Measurements from ENCODE around the gene TNNC2. TPM values are rescaled to one million over a fixed set of nuclear protein-coding genes. Genes with fewer than 3 reads are reported as not detected.

Gene TNNC2
- total RNA-seq, 2 experiments from 2014 or later: not detected

DNA sequence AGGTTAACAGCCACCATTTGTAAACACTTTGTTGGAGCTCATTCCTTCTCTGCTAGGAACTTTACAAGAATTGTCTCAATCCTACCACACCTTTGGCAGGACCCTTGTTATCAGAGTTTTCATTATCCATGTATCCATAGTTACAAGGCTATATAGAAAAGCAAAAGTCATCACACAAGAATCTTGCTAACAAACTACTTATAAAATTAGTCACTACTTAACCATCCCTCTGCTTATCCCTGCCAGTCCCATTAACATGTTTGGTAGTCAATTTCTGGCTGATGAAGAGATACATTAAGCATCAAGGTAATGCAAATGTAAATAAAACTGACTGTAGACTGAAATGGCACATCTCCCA, 40.7 kb upstream of the TNNC2 start:
- TF ChIP-seq, protein P1, sequence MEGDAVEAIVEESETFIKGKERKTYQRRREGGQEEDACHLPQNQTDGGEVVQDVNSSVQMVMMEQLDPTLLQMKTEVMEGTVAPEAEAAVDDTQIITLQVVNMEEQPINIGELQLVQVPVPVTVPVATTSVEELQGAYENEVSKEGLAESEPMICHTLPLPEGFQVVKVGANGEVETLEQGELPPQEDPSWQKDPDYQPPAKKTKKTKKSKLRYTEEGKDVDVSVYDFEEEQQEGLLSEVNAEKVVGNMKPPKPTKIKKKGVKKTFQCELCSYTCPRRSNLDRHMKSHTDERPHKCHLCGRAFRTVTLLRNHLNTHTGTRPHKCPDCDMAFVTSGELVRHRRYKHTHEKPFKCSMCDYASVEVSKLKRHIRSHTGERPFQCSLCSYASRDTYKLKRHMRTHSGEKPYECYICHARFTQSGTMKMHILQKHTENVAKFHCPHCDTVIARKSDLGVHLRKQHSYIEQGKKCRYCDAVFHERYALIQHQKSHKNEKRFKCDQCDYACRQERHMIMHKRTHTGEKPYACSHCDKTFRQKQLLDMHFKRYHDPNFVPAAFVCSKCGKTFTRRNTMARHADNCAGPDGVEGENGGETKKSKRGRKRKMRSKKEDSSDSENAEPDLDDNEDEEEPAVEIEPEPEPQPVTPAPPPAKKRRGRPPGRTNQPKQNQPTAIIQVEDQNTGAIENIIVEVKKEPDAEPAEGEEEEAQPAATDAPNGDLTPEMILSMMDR (IDR thresholded peaks at IDR 0.05): no peak
- POLR2A ChIA-PET: interaction anchor here (0.6 kb wide), 1 partner anchor 26 kb away, joined by 3 read pairs; no protein-coding TSS in a partner anchor
- no peaks in the 10 kb centered on the region for H3K36me3 Mint-ChIP-seq (ENCODE audit: low read depth)
- H3K9me3 Mint-ChIP-seq: no peaks in the 10 kb centered on the region
- no peaks in the 10 kb centered on the region for H3K27me3 Mint-ChIP-seq
- no peak overlapping the region for H3K27ac Mint-ChIP-seq
- CTCF ChIA-PET: interaction anchor here (2.3 kb wide), 1 partner anchor 11 kb away, joined by 7 read pairs; the partner anchor contains the start of genes ACOT8 and ZSWIM3
- ATAC-seq (no peak), DNase-seq (no peak)
- intact Hi-C loops (cut with micrococcal nuclease): no loop called here
- H3K4me1 Mint-ChIP-seq (ENCODE audit: low read depth): no peaks in the 10 kb centered on the region
- H3K4me3 Mint-ChIP-seq: no peak overlapping the region

DNA sequence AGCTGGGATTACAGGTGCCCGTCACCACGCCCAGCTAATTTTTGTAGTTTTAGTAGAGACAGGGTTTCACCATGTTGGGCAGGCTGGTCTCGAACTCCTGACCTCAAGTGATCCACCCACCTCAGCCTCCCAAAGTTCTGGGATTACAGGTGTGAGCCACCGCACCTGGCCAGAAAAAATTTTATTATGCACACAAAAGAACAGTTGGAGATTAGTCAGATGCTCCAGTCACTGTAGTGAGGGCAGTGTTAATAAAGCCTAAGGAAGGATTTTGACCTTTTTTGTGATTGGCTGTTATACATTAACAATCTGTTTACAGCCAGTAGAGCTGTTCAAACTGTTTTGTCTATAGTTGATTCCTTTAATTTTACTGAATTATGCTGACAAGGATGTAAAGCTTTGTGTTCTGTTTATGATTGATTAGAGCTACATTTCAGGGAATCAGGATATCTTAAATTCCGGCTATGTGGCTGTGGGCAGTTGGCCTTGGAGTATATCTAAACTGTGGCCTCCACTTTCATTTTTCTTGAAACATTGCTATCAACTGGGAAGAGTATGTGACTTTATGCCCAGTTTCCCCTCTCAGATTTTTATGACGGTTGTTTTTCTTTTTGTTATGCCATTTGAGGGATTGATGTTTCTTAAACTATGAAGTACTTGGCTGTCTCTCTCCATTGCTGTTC, 40.2 kb upstream of the TNNC2 start:
- TF ChIP-seq, protein P1 (IDR thresholded peaks at IDR 0.05): no peak
- no peaks in the 10 kb centered on the region for H3K4me1 Mint-ChIP-seq (ENCODE audit: low read depth)
- ChIA-PET POLR2A (no interaction called here), CTCF (interaction anchor here (2.3 kb wide), 1 partner anchor 11 kb away, joined by 7 read pairs; the partner anchor contains the start of genes ACOT8 and ZSWIM3)
- no peak overlapping the region for H3K27ac Mint-ChIP-seq
- no peaks in the 10 kb centered on the region for H3K9me3 Mint-ChIP-seq
- no peak overlapping the region for H3K4me3 Mint-ChIP-seq
- H3K36me3 Mint-ChIP-seq (ENCODE audit: low read depth): no peaks in the 10 kb centered on the region
- no peaks in the 10 kb centered on the region for H3K27me3 Mint-ChIP-seq
- DNase-seq (no peak), ATAC-seq (no peak)
- intact Hi-C loops (cut with micrococcal nuclease): no loop called here

DNA sequence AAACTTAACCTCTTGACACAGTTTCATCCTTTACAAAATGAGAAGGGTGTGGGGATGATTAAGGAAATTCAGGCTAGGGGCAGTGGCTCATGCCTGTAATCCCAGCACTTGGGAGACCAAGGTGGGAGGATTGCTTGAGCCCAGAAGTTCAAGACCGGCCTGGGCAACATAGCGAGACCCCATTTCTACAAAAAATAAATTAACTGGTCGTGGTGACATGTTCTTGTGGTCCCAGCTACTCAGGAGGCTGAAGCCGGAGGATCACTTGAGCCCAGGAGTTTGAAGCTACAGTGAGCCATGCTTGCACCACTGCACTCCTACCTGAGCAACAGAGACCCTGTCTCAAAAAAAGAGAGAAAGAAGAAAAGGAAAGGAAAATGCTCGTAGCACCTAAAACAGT, 39.3 kb upstream of the TNNC2 start:
- Mint-ChIP-seq H3K27ac (no peak overlapping the region), H3K4me3 (no peak overlapping the region), H3K36me3 (ENCODE audit: low read depth) (no peaks in the 10 kb centered on the region), H3K27me3 (no peaks in the 10 kb centered on the region), H3K9me3 (no peaks in the 10 kb centered on the region), H3K4me1 (ENCODE audit: low read depth) (no peaks in the 10 kb centered on the region)
- intact Hi-C loops (cut with micrococcal nuclease): no loop called here
- no peak for ATAC-seq
- CTCF ChIA-PET: interaction anchor here (0.7 to 2.3 kb wide), 2 partner anchors 10 to 25 kb away, joined by 3 to 7 read pairs; partner anchors contain the start of genes ACOT8, CTSA and ZSWIM3
- TF ChIP-seq, protein P1 (IDR thresholded peaks at IDR 0.05): no peak
- POLR2A ChIA-PET: no interaction called here
- DNase-seq: no peak

DNA sequence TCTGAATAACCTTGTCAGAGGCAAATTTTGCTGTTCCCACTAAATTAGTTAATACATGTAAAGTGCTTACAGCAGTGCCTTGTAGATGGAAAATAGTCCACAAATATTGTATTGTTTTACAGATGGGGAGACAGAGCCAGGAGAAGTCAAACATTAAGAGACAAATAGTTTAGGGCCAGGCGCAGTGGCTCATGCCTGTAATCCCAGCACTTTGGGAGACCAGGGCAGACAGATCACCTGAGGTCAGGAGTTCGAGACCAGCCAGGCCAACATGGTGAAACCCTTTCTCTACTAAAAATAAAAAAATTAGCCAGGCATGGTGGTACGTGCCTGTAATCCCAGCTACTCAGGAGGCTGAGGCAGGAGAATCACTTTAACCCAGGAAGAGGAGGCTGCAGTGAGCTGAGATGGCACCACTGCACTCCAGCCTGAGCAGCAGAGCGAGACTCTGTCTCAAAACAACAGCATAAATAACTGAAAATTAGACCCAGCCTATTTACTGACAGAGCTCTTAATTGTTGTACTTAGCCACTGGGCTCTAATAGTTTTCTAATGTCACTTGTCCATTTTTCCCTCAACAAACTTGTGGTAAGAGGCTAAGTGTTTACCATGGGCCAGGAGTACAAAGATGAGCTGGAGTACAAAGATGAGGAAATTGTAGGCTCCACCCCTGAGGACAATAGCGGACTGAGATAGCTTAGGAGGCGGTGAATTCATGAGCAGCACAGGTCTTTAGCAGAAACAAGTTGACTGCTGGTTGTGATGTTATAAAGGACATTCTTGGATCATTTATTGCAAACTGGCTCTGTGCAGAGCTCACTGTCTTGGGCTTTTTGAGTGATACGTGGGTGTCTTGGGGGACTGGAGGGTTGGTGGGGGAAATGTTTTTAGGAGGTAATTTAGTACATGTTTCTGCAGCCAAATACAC, 36.7 kb upstream of the TNNC2 start:
- CTCF ChIA-PET: interaction anchor here (1.0 to 1.4 kb wide), 2 partner anchors 16 to 64 kb away, joined by 3 to 5 read pairs; no protein-coding TSS in a partner anchor
- Mint-ChIP-seq H3K4me1 (ENCODE audit: low read depth) (peaks cover 11% of the 10 kb centered on the region), H3K27ac (no peak overlapping the region), H3K9me3 (no peaks in the 10 kb centered on the region), H3K27me3 (no peaks in the 10 kb centered on the region), H3K36me3 (ENCODE audit: low read depth) (peaks cover 2% of the 10 kb centered on the region), H3K4me3 (no peak overlapping the region)
- TF ChIP-seq, protein P1 (IDR thresholded peaks at IDR 0.05): no peak
- ATAC-seq (no peak), DNase-seq (no peak)
- POLR2A ChIA-PET: interaction anchor here (0.6 to 1.6 kb wide), 4 partner anchors 17 to 72 kb away, joined by 3 to 5 read pairs (median 4); partner anchors contain the start of genes CTSA, DNTTIP1, NEURL2 and WFDC3
- intact Hi-C loops (cut with micrococcal nuclease): no loop called here
